Endothelial cell of umbilical vein (primary cell): Measurements from ENCODE around the gene CXADR. TPM values are rescaled to one million over a fixed set of nuclear protein-coding genes. Genes with fewer than 3 reads are reported as not detected.

Source experiments
- BruUV-seq: library from RNA; stranded (reverse); fragments of 400-500 nt; replicated peaks from 2 replicates; lab custom pipeline; 2021; lab: Mats Ljungman, UMichigan
- CTCF ChIA-PET: fragments of 300-600, 350-600 bp; sonication (Branson Sonifier 250); formaldehyde crosslinking; loops from one replicate; lab custom pipeline; 2021; ENCODE audit warnings: antibody characterized with exemption, inconsistent platforms; lab: Charles Lee
- POLR2A ChIA-PET: fragments of 300-600, 350-600 bp; sonication (Branson Sonifier 250); formaldehyde crosslinking; loops from one replicate; lab custom pipeline; 2021; ENCODE audit warnings: antibody characterized with exemption, inconsistent platforms; lab: Charles Lee
- DNase-seq: peaks from one replicate; pipeline ENCODE4 v3.0.0-alpha.2; 2011; ENCODE audit warnings: low read depth, low spot score
- FAIRE-seq: peaks from 2 replicates; lab custom pipeline; 2011; peaks lifted over from hg19 to GRCh38; lab: Jason Lieb, UNC
- H2AFZ ChIP-seq: 2 replicates; pipeline ENCODE4 v1.6.0; 2012; ENCODE audit warnings: low read depth, low read length, control low read depth, inconsistent platforms
- H3K27ac ChIP-seq: 2 replicates; pipeline ENCODE4 v1.5.1; 2011; ENCODE audit warnings: low read depth, mild to moderate bottlenecking, control low read depth, low read length, moderate library complexity; ENCODE audit not compliant: insufficient read depth
- H3K27me3 ChIP-seq, 2 experiments: 2 replicates each; pipeline versions ENCODE4 v1.6.0 to v1.6.1; 2011; ENCODE audit warnings: low read length in 2 of 2, mixed read lengths in 1 of 2; ENCODE audit not compliant: control insufficient read depth in 2 of 2, insufficient read depth in 2 of 2
- H3K36me3 ChIP-seq, 2 experiments: 2 replicates in 1 of 2; 3 replicates in 1 of 2; pipeline ENCODE4 v1.5.1; 2011; ENCODE audit warnings: low read length in 2 of 2, mild to moderate bottlenecking in 1 of 2, moderate library complexity in 1 of 2; ENCODE audit not compliant: control insufficient read depth in 2 of 2, insufficient read depth in 2 of 2; ENCODE audit errors: extremely low read depth in 1 of 2
- H3K4me1 ChIP-seq: 3 replicates; pipeline ENCODE4 v1.5.1; 2011; ENCODE audit warnings: mild to moderate bottlenecking, low read length; ENCODE audit not compliant: control insufficient read depth, insufficient read depth; ENCODE audit errors: extremely low read depth
- H3K4me2 ChIP-seq: 2 replicates; pipeline ENCODE4 v1.6.1; 2011; ENCODE audit warnings: low read length, control low read depth, mixed read lengths; ENCODE audit not compliant: insufficient read depth
- H3K4me3 ChIP-seq, 3 experiments: fragments of 200-600 bp in 1 of 3; sonication (generic), shearing (Covaris generic) in 1 of 3; replicated peaks in 1 of 3; 2 replicates each; pipeline ENCODE4 v1.5.1; 2011 to 2016; ENCODE audit warnings: control low read depth in 3 of 3, low read length in 3 of 3, mild to moderate bottlenecking in 2 of 3, inconsistent platforms in 1 of 3, low read depth in 1 of 3, moderate library complexity in 1 of 3; ENCODE audit not compliant: insufficient read depth in 1 of 3
- H3K79me2 ChIP-seq: 2 replicates; pipeline ENCODE4 v1.6.0; 2012; ENCODE audit warnings: low read length, inconsistent platforms; ENCODE audit not compliant: control insufficient read depth, insufficient read depth
- H3K9ac ChIP-seq: replicated peaks from 2 replicates; pipeline ENCODE3; 2011; ENCODE audit warnings: low read length, control low read depth; ENCODE audit not compliant: insufficient read depth; ENCODE audit errors: extremely low read depth
- H3K9me1 ChIP-seq: replicated peaks from 3 replicates; pipeline ENCODE4 v1.6.0; 2011; ENCODE audit warnings: mild to moderate bottlenecking, low read length; ENCODE audit not compliant: control insufficient read depth, insufficient read depth; ENCODE audit errors: extremely low read depth
- H3K9me3 ChIP-seq: replicated peaks from 2 replicates; pipeline ENCODE4 v1.5.1; 2012; ENCODE audit warnings: low read length, inconsistent platforms; ENCODE audit not compliant: control insufficient read depth, insufficient read depth
- H4K20me1 ChIP-seq: replicated peaks from 2 replicates; pipeline ENCODE3; 2011; ENCODE audit warnings: mild to moderate bottlenecking, low read length; ENCODE audit not compliant: control insufficient read depth, insufficient read depth; ENCODE audit errors: extremely low read depth
- EZH2 ChIP-seq: IDR thresholded peaks from 2 replicates; pipeline ENCODE4 v1.6.1; 2012; ENCODE audit warnings: borderline replicate concordance, low read depth, mild to moderate bottlenecking, moderate library complexity, low read length, inconsistent platforms; ENCODE audit not compliant: severe bottlenecking
- FOS ChIP-seq: IDR thresholded peaks from 2 replicates; pipeline ENCODE4 v1.6.1; 2011; ENCODE audit warnings: mild to moderate bottlenecking, low read length, moderate library complexity, borderline replicate concordance; ENCODE audit not compliant: insufficient read depth
- GATA2 ChIP-seq: IDR thresholded peaks from 2 replicates; pipeline ENCODE4 v1.7.0; 2011; ENCODE audit warnings: low read depth, mild to moderate bottlenecking, moderate library complexity, mixed read lengths, low read length; ENCODE audit not compliant: insufficient read length, insufficient read depth
- JUN ChIP-seq: IDR thresholded peaks from 2 replicates; pipeline ENCODE4 v1.6.1; 2011; ENCODE audit warnings: borderline replicate concordance, low read depth; ENCODE audit not compliant: insufficient read length, insufficient read depth
- MYC ChIP-seq: IDR thresholded peaks from one replicate; pipeline ENCODE4 v1.6.1; 2011; ENCODE audit warnings: mild to moderate bottlenecking, low read depth, low read length
- POLR2A ChIP-seq: IDR thresholded peaks from 2 replicates; pipeline ENCODE4 v1.6.1; 2012; ENCODE audit warnings: low read depth, mild to moderate bottlenecking, control low read depth, low read length
- POLR2AphosphoS5 ChIP-seq: IDR thresholded peaks from 2 replicates; pipeline ENCODE4 v1.6.1; 2012; ENCODE audit warnings: low read depth, mild to moderate bottlenecking, control low read depth, low read length, moderate library complexity; ENCODE audit not compliant: insufficient read depth
- dilution Hi-C: fragments of 300-500 bp; cut with MboI; formaldehyde crosslinking; loops from one replicate; pipeline ENCODE4 v1.15.0; 2019; ENCODE audit warnings: low sequenced_read_pairs; ENCODE audit not compliant: extremely low pct_ligation_motif_present
- intact Hi-C: fragments of 100-400 bp; cut with micrococcal nuclease; formaldehyde crosslinking; loops from one replicate; pipeline ENCODE4 v1.10.0; 2022
- polyA plus RNA-seq, 4 experiments: library from polyadenylated mRNA; depleted of rRNA in 3 of 4; stranded (reverse) in 3 of 4; unstranded in 1 of 4; fragments of >200 nt; gene quantifications; 2 replicates each; pipeline versions ENCODE4 v1.2.1 to v1.2.3, GENCODE V29; 2011 to 2012; ENCODE audit warnings: missing spikeins in 1 of 4
- total RNA-seq: library from RNA; stranded (reverse); gene quantifications from 2 replicates; pipeline ENCODE4 v1.2.3, GENCODE V29; 2021
- TF ChIP-seq, protein P1 (sequence below): IDR thresholded peaks from 2 replicates; pipeline ENCODE4 v1.6.1; 2011; ENCODE audit not compliant: insufficient read depth, insufficient read length
- TF ChIP-seq, protein P2 (sequence below), 2 donors: IDR thresholded peaks; 1 replicate in 1 of 2; 2 replicates in 1 of 2; pipeline ENCODE4 v1.5.1; 2011; ENCODE audit warnings: low read length in 2 of 2, mild to moderate bottlenecking in 2 of 2, moderate library complexity in 2 of 2, control low read depth in 1 of 2, inconsistent platforms in 1 of 2, low read depth in 1 of 2; ENCODE audit not compliant: insufficient read depth in 1 of 2; ENCODE audit errors: extremely low read depth in 1 of 2

The CXADR gene
- total and polyA plus RNA-seq, 2 donors (not counting 3 experiments of a cell fraction or from before 2014, with no cell fraction given): 3.2 to 12.2 TPM

DNA sequence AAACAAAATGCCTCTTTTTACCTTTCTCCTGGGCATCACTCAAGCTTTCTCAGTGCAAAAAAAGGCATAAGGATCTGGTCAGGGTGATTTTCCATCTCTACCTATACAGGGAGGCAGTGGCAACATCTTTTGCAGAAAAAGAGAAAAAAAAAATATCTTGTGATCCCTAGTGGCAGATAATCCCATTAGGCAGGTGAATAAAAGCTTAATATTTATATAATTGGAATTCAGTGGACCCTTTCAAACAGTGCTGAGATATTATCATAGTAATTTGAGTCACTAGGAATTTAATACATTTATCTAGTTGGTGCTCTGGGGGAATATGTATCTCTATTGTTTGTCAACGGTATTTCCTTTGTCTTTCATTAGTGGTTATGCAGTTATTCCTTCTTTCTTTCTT is 29.9 kb upstream of the CXADR start:
- ChIA-PET CTCF (interaction anchor here (1.3 to 1.9 kb wide), 5 partner anchors 9 to 103 kb away, joined by 3 to 11 read pairs (median 5); no protein-coding TSS in a partner anchor), POLR2A (no interaction called here)
- DNase-seq (no peak), FAIRE-seq (no peak)
- no peaks in the 10 kb centered on the region for H3K27me3 ChIP-seq
- no peak overlapping the region for H3K9ac ChIP-seq
- H3K79me2 ChIP-seq: no peaks in the 10 kb centered on the region
- peaks cover 16% of the 10 kb centered on the region for H3K4me1 ChIP-seq
- BruUV-seq: no TSS peak
- dilution Hi-C loops: no loop called here
- H3K4me2 ChIP-seq: no peak overlapping the region
- intact Hi-C loops: no loop called here
- H3K27ac ChIP-seq: no peak overlapping the region
- no peaks in the 10 kb centered on the region for H3K9me1 ChIP-seq
- H4K20me1 ChIP-seq: no peaks in the 10 kb centered on the region
- H2AFZ ChIP-seq: no peak overlapping the region
- no peaks in the 10 kb centered on the region for H3K9me3 ChIP-seq
- H3K36me3 ChIP-seq: no peaks in the 10 kb centered on the region
- no peak overlapping the region for H3K4me3 ChIP-seq
- TF ChIP-seq POLR2AphosphoS5 (no peak), FOS (no peak), POLR2A (no peak), MYC (no peak), EZH2 (no peak), GATA2 (no peak), JUN (no peak)
- TF ChIP-seq, protein P1, sequence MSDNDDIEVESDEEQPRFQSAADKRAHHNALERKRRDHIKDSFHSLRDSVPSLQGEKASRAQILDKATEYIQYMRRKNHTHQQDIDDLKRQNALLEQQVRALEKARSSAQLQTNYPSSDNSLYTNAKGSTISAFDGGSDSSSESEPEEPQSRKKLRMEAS: no peak
- TF ChIP-seq, protein P2, sequence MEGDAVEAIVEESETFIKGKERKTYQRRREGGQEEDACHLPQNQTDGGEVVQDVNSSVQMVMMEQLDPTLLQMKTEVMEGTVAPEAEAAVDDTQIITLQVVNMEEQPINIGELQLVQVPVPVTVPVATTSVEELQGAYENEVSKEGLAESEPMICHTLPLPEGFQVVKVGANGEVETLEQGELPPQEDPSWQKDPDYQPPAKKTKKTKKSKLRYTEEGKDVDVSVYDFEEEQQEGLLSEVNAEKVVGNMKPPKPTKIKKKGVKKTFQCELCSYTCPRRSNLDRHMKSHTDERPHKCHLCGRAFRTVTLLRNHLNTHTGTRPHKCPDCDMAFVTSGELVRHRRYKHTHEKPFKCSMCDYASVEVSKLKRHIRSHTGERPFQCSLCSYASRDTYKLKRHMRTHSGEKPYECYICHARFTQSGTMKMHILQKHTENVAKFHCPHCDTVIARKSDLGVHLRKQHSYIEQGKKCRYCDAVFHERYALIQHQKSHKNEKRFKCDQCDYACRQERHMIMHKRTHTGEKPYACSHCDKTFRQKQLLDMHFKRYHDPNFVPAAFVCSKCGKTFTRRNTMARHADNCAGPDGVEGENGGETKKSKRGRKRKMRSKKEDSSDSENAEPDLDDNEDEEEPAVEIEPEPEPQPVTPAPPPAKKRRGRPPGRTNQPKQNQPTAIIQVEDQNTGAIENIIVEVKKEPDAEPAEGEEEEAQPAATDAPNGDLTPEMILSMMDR (IDR thresholded peaks at IDR 0.05; ENCODE audit: extremely low read depth in 1 of 2, insufficient read depth in 1 of 2, low read depth in 1 of 2, low read length in 2 of 2): no peak
